C4-2B (cell line): ENCODE measurements around the gene NEB.

Experiments
- H3K27ac ChIP-seq: fragments of 450-650 bp; 2 replicates; pipeline ENCODE4 v1.5.1; 2017
- ZFX ChIP-seq: fragments of 450-650 bp; IDR thresholded peaks from 2 replicates; pipeline ENCODE4 v1.6.1; 2017
- TF ChIP-seq, protein P1 (sequence below): fragments of 450-650 bp; conservative IDR thresholded peaks from 2 replicates; pipeline ENCODE4 v1.5.1; 2017; ENCODE audit warnings: mild to moderate bottlenecking

The NEB gene

DNA sequence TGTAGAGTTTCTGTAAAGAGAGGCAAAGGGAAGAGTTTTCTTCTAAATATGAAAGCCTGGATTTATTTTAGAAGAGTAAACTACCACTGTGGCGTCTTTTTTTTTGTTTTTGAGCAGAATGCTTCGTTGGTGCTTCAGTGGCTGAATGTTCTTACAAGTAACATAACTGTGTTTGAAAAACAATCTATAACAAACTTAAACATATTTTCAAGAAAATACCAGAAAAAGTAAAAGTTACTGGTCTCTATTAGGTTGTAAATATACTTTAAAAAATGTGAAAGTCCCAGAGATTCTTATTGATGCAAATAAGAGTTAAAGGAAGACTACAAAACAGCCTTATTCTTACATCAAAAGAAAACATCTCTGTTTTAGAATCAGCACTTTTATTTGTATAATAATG lies 76.2 kb downstream of the NEB start:
- TF ChIP-seq, protein P1, sequence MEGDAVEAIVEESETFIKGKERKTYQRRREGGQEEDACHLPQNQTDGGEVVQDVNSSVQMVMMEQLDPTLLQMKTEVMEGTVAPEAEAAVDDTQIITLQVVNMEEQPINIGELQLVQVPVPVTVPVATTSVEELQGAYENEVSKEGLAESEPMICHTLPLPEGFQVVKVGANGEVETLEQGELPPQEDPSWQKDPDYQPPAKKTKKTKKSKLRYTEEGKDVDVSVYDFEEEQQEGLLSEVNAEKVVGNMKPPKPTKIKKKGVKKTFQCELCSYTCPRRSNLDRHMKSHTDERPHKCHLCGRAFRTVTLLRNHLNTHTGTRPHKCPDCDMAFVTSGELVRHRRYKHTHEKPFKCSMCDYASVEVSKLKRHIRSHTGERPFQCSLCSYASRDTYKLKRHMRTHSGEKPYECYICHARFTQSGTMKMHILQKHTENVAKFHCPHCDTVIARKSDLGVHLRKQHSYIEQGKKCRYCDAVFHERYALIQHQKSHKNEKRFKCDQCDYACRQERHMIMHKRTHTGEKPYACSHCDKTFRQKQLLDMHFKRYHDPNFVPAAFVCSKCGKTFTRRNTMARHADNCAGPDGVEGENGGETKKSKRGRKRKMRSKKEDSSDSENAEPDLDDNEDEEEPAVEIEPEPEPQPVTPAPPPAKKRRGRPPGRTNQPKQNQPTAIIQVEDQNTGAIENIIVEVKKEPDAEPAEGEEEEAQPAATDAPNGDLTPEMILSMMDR: no peak
- TF ChIP-seq ZFX: no peak

DNA sequence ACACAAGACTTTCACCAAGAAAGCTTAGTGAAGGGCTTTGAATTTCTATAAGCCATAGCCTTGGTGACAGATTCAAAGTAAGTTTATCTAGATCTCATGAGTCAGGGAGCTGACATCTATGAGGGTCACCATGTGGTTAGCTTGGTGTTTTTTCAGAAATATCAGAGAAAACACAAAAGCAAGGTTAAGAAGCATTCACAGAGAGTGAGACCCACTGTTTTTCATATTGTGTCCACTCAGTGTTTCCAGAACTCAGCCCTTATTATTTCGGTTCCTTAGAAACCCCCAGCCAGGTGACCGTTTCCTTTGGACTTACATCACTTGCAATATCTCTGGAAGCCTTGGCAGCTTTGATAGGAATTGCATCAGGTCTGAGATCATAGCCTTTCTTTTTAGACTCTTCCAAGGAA lies 76.6 kb downstream of the NEB start:
- no peak overlapping the region for H3K27ac ChIP-seq
- TF ChIP-seq, protein P1: no peak
- TF ChIP-seq ZFX: no peak

More for the DNA sequence above, 76.2 kb downstream of the NEB start:
- H3K27ac ChIP-seq: no peak overlapping the region

DNA sequence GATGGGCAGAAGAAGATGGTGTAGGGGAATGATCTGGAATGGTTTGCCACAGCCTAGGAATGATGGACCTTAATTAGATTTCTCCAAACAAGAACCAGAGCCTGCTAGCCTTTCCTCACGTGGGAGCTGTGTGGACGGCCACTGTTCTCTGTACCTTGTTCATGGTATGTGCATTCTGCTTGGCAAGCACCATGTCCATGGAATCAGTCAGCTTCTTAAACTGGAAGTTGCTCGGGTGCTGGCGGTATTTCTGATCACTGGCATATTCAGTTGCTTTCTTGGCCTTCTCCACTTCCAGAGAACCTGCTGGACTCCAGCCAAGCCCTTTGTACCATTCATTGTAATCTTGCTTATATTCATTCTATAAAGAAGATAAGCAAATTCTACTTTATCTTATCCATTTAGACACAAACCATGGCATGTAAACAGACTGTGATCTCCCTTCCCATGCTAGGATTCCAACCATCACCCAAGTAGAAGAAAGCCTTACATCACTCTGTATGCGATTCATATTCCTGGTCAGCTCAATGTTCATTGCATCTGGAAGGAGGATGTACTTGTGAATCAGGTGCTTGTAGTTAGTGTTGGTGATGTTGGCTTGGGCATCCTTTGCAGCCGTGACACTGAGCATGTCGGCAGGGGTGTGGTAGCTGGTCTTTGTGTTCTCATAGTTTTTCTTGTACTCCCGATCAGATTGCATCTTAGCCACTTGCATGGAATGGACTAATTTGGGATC lies 78.4 kb downstream of the NEB start:
- TF ChIP-seq ZFX: no peak
- TF ChIP-seq, protein P1: no peak
- H3K27ac ChIP-seq: no peak overlapping the region

DNA sequence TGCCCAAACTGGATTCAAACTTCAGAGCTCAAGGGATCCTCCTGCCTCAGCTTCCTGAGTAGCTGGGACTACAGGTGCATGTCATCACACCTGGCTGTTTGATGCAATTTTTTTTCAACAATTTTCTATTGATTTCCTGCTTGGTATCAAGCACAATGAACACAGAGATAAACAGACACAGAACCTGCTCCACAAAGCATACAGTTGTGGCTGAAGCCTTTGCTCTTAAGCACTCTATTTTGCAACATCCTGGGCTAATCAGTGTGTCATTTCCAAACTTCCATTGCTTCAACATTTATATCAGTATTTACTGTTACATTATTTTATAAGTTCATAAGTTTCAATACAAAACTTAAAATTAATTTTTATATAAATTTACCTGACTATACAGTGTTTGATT lies 79.4 kb downstream of the NEB start:
- H3K27ac ChIP-seq: no peak overlapping the region
- no peak for TF ChIP-seq ZFX
- TF ChIP-seq, protein P1: no peak

DNA sequence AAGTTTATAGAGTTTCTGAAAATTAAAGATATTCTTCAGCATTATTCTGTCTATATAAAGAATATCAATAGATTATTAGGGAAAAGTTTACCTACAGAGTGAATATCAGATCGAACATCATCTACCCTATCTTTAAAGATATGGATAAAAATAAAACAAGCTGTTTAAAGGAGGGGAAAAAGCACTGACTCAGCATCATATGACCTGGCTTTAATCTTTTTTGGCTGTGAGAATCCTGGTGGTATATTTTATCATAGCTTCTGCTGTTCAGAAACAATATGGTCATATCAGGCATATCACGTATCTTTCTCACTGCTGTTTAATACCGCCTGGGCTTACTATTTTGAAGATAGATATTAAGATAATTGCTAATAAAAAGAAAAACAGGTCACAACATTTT lies 80.2 kb downstream of the NEB start:
- TF ChIP-seq, protein P1: no peak
- no peak for TF ChIP-seq ZFX
- no peak overlapping the region for H3K27ac ChIP-seq

DNA sequence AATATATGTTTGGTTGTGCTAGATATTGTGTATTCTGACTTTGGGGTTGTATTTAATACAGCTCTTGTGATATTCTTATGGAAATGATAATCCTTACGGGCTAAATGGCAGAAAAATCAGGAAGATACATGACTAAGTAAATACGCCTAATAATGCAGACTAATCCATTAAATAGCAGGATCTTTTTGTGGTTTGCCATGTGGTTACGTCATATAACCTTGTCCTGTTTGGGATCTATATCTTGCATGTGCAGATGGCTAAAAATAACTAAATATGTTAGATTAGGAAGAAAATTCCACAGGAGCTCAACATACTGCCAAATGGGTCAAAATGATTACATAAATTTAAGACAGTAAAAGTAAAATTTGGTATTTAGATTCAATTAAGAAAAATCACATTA lies 83.0 kb downstream of the NEB start:
- TF ChIP-seq, protein P1: no peak
- TF ChIP-seq ZFX: no peak
- no peak overlapping the region for H3K27ac ChIP-seq

DNA sequence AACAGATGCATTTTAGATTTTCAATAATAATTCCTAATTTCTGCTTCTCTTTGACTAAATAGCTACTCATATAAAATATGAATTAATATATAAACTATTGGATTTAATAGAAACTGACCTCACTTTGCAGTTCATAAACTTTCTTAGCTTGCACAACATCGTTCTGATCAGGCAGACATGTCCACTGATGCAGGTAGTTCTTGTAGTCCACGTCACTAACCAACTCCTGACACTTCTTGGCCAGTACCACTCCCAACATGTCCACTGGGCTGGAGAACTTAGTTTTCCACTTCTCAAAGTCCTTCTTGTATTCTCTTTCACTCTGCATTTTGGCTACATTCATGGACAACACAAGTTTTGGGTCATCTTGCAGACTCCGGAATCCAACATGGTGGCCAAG lies 83.8 kb downstream of the NEB start:
- H3K27ac ChIP-seq: no peak overlapping the region
- TF ChIP-seq, protein P1: no peak
- TF ChIP-seq ZFX: no peak
